A549 (cell line): ENCODE measurements around the gene SLC25A24. TPM values are rescaled to one million over a fixed set of nuclear protein-coding genes. Genes with fewer than 3 reads are reported as not detected.
A peak's percentile ranks its signal among the peaks of the same experiment; 100 is the strongest.

Source experiments
- ATAC-seq, 2 experiments: fragments of 200-7000 bp in 1 of 2; fragments of >200 bp in 1 of 2; cut with Nextera tagmentation in 1 of 2; cut with Tn5 transposase in 1 of 2; 3 replicates each; pipeline versions ENCODE4 v1.8.0 to v1.9.1; 2018 to 2020; ENCODE audit warnings: mild to moderate bottlenecking in 1 of 2, moderate library complexity in 1 of 2
- CTCF ChIA-PET: fragments of 300-600 bp; sonication (Branson Sonifier 250); formaldehyde crosslinking; extraction: SDS; loops from one replicate; lab custom pipeline; 2021; ENCODE audit warnings: antibody characterized with exemption, inconsistent platforms; lab: Yijun Ruan, JAX
- POLR2A ChIA-PET: fragments of 350-600 bp; formaldehyde crosslinking; extraction: SDS; loops from one replicate; lab custom pipeline; 2021; ENCODE audit warnings: antibody characterized with exemption, inconsistent platforms; lab: Yijun Ruan, JAX
- DNase-seq, 2 experiments: peaks; one replicate each; pipeline versions ENCODE4 v3.0.0 to v3.0.0-alpha.2; 2011 to 2016; ENCODE audit warnings: low read depth in 1 of 2, low spot score in 1 of 2
- FAIRE-seq: peaks from 2 replicates; lab custom pipeline; 2011; peaks lifted over from hg19 to GRCh38; lab: Jason Lieb, UNC
- H3K27ac ChIP-seq, 2 experiments: fragments of >200 bp; sonication (Bioruptor Twin); formaldehyde crosslinking; 3 replicates each; pipeline ENCODE4 v1.5.1; 2016 to 2017
- H3K4me1 ChIP-seq: fragments of >200 bp; sonication (Bioruptor Twin); formaldehyde crosslinking; 3 replicates; pipeline ENCODE4 v1.6.1; 2016
- H3K4me2 ChIP-seq: fragments of >200 bp; sonication (Bioruptor Twin); formaldehyde crosslinking; 3 replicates; pipeline ENCODE4 v1.6.1; 2016
- H3K4me3 ChIP-seq: fragments of >200 bp; sonication (Bioruptor Twin); formaldehyde crosslinking; 3 replicates; pipeline ENCODE4 v1.5.1; 2016
- H3K9me3 ChIP-seq: fragments of >200 bp; sonication (Bioruptor Twin); formaldehyde crosslinking; 3 replicates; pipeline ENCODE4 v1.6.1; 2016
- ATOH8 ChIP-seq: fragments of 250-450 bp; sonication (Bioruptor Pico); IDR thresholded peaks from 2 replicates; pipeline ENCODE4 v1.5.0; 2020; ENCODE audit warnings: low read depth, mild to moderate bottlenecking, moderate library complexity
- EHF ChIP-seq: fragments of 250-450 bp; sonication (Bioruptor Pico); IDR thresholded peaks from 2 replicates; pipeline ENCODE4 v1.5.0; 2020; ENCODE audit warnings: mild to moderate bottlenecking
- EP300 ChIP-seq, 2 experiments: fragments of >200 bp; sonication (Bioruptor Twin); formaldehyde crosslinking; IDR thresholded peaks; 2 replicates in 1 of 2; 3 replicates in 1 of 2; pipeline ENCODE4 v1.6.1; 2016 to 2017
- FOSL2 ChIP-seq, 2 experiments: fragments of 450-650 bp in 1 of 2; fragments of >200 bp in 1 of 2; sonication (Bioruptor Twin) in 1 of 2; formaldehyde crosslinking; IDR thresholded peaks; 2 replicates each; pipeline versions ENCODE4 v1.5.0 to v1.6.1; 2016 to 2020; ENCODE audit warnings: mild to moderate bottlenecking in 1 of 2, moderate library complexity in 1 of 2
- HES2 ChIP-seq: fragments of >200 bp; sonication (Bioruptor Twin); formaldehyde crosslinking; IDR thresholded peaks from 2 replicates; pipeline ENCODE4 v1.6.1; 2016
- HMGXB4 ChIP-seq: fragments of 250-450 bp; sonication (Bioruptor Pico); IDR thresholded peaks from 2 replicates; pipeline ENCODE4 v1.5.0; 2021; ENCODE audit warnings: mild to moderate bottlenecking, moderate library complexity, borderline replicate concordance
- HOXB5 ChIP-seq: fragments of 250-450 bp; sonication (Bioruptor Pico); IDR thresholded peaks from 2 replicates; pipeline ENCODE4 v1.5.0; 2020; ENCODE audit warnings: mild to moderate bottlenecking, moderate library complexity
- MYC ChIP-seq: IDR thresholded peaks from 2 replicates; pipeline ENCODE4 v1.6.1; 2012; ENCODE audit warnings: mild to moderate bottlenecking, inconsistent platforms, low read length, improper control_type of control experiment, borderline replicate concordance
- NPAS2 ChIP-seq: fragments of 250-450 bp; sonication (Bioruptor Pico); IDR thresholded peaks from 2 replicates; pipeline ENCODE4 v1.8.0; 2022; ENCODE audit warnings: mild to moderate bottlenecking, moderate library complexity, borderline replicate concordance
- POLR2AphosphoS2 ChIP-seq: conservative IDR thresholded peaks from 2 replicates; pipeline ENCODE4 v1.6.1; 2012; ENCODE audit warnings: low read length, improper control_type of control experiment, inconsistent platforms
- RARB ChIP-seq: fragments of 250-450 bp; sonication (Bioruptor Pico); IDR thresholded peaks from 2 replicates; pipeline ENCODE4 v1.8.0; 2021; ENCODE audit warnings: mild to moderate bottlenecking, moderate library complexity
- RFX5 ChIP-seq: fragments of 450-650 bp; IDR thresholded peaks from 2 replicates; pipeline ENCODE4 v1.7.1; 2014; ENCODE audit warnings: antibody characterized with exemption, mild to moderate bottlenecking, moderate library complexity
- SREBF2 ChIP-seq: fragments of 450-650 bp; IDR thresholded peaks from 2 replicates; pipeline ENCODE4 v1.6.1; 2014; ENCODE audit warnings: mild to moderate bottlenecking, moderate library complexity
- TFCP2L1 ChIP-seq: fragments of 250-450 bp; sonication (Bioruptor Pico); IDR thresholded peaks from 2 replicates; pipeline ENCODE4 v1.5.0; 2021; ENCODE audit warnings: mild to moderate bottlenecking
- WGBS: methylation state at CpG from one replicate; pipeline ENCODE4 v1.1.6; 2017; ENCODE audit errors: missing lambda C conversion rate; 5-methylcytosine and 5-hydroxymethylcytosine counted together
- polyA plus RNA-seq, 4 experiments: library from polyadenylated mRNA; depleted of rRNA in 3 of 4; stranded (reverse); fragments of >200 nt; fragmentation: RNase III in 1 of 4; extraction: RNeasy Plus Mini Kit Qiagen cat#74134 plus additional on column Dnase treatment in 1 of 4; gene quantifications; 2 replicates in 3 of 4; 3 replicates in 1 of 4; pipeline ENCODE4 v1.2.3, GENCODE V29; 2011 to 2017
- TF ChIP-seq, protein P1 (sequence below): IDR thresholded peaks from 2 replicates; pipeline ENCODE4 v1.6.1; 2012
- TF ChIP-seq, protein P2 (sequence below): IDR thresholded peaks from 2 replicates; pipeline ENCODE4 v1.6.1; 2012
- TF ChIP-seq, protein P3 (sequence below): IDR thresholded peaks from 2 replicates; pipeline ENCODE4 v1.6.1; 2012; ENCODE audit warnings: low read depth, borderline replicate concordance

The SLC25A24 gene
- polyA plus RNA-seq, 2 of the 4 experiments (the other 2 are of a cell fraction), result 25.3 to 45.6 TPM

DNA sequence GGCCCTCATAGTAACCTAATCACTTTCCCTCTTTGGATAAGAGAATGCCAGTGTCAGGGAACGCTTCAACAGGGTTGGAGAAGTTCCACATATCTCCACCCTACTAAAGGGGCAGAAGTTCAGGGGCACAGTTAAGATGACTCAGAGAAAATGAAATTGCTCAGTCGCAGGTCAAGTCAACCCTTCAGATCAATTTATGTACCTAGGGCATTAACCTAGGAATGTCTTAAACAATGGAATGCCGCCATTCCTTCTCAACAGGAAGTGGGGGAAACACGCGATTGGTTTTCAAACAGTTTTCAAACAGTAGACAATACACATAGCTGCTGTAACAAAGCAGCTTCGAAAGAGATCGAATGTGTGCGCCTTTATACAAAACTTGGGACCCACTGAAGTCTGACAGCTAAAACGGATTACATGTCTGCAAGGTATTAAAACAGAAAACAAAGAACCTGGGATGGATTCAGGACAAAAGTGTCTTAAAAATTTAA lies 897 bp downstream of the SLC25A24 start:
- peak; percentile 17 to 47; a peak in 4 of 6 replicates for ATAC-seq

GRCh38 chr1:108194051-108194450 lies 6.1 kb downstream of the SLC25A24 start:
- H3K27ac ChIP-seq, result no peak overlapping the region
- CTCF ChIA-PET, result interaction anchor here (1.2 kb wide), 1 partner anchor 33 kb away, joined by 3 read pairs; no protein-coding TSS in a partner anchor
- 100% methylated on average over 1 of the region's 1 CpG for WGBS
- TF ChIP-seq RARB (CRISPR knock-in tag) (no peak), HES2 (no peak), HMGXB4 (CRISPR knock-in tag) (no peak), TFCP2L1 (CRISPR knock-in tag) (no peak), SREBF2 (no peak), NPAS2 (CRISPR knock-in tag) (no peak), MYC (no peak), ATOH8 (CRISPR knock-in tag) (no peak), FOSL2 (IDR thresholded peaks at IDR 0.05) (no peak), FOSL2 (CRISPR knock-in tag; IDR thresholded peaks at IDR 0.05) (no peak), POLR2AphosphoS2 (no peak), EHF (CRISPR knock-in tag) (no peak)
- TF ChIP-seq, protein P1, sequence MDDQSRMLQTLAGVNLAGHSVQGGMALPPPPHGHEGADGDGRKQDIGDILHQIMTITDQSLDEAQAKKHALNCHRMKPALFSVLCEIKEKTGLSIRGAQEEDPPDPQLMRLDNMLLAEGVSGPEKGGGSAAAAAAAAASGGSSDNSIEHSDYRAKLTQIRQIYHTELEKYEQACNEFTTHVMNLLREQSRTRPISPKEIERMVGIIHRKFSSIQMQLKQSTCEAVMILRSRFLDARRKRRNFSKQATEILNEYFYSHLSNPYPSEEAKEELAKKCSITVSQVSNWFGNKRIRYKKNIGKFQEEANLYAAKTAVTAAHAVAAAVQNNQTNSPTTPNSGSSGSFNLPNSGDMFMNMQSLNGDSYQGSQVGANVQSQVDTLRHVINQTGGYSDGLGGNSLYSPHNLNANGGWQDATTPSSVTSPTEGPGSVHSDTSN, result no peak
- TF ChIP-seq, all 56 proteins: peak for 0
- no peak for ATAC-seq
- Histone ChIP-seq H3K9me3 (peaks cover 4% of the 10 kb centered on the region; the same call in 2 of the 3 replicates), H3K4me3 (no peak overlapping the region), H3K4me1 (peaks cover 12% of the 10 kb centered on the region; the same call in 1 of the 3 replicates), H3K4me2 (no peak overlapping the region)
- no peak for DNase-seq
- POLR2A ChIA-PET, result no interaction called here
- no peak for FAIRE-seq

More for the DNA sequence above, 897 bp downstream of the SLC25A24 start:
- H3K9me3 ChIP-seq, result peaks cover 4% of the 10 kb centered on the region; the same call in 2 of the 3 replicates
- TF ChIP-seq RFX5, result no peak
- TF ChIP-seq, protein P2, sequence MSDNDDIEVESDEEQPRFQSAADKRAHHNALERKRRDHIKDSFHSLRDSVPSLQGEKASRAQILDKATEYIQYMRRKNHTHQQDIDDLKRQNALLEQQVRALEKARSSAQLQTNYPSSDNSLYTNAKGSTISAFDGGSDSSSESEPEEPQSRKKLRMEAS, result 0 out of 2 replicates have a peak, but pooled peaks have one; percentile 11
- TF ChIP-seq RARB (CRISPR knock-in tag), result no peak
- no peak for TF ChIP-seq HOXB5 (CRISPR knock-in tag)
- TF ChIP-seq, protein P3, sequence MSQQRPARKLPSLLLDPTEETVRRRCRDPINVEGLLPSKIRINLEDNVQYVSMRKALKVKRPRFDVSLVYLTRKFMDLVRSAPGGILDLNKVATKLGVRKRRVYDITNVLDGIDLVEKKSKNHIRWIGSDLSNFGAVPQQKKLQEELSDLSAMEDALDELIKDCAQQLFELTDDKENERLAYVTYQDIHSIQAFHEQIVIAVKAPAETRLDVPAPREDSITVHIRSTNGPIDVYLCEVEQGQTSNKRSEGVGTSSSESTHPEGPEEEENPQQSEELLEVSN, result no peak
- TF ChIP-seq FOSL2 (IDR thresholded peaks at IDR 0.05), result no peak
- TF ChIP-seq FOSL2 (CRISPR knock-in tag; IDR thresholded peaks at IDR 0.05), result peak; percentile 31; the same call in 1 of the 2 replicates
- TF ChIP-seq, protein P1, result no peak
- no peak for TF ChIP-seq HES2
- TF ChIP-seq EP300 (IDR thresholded peaks at IDR 0.05), result no peak
- peak overlapping the region; percentile 94 to 98 for H3K27ac ChIP-seq
- CTCF ChIA-PET, result no interaction called here
- peaks cover 16% of the 10 kb centered on the region; the same call in 1 of the 3 replicates for H3K4me1 ChIP-seq
- DNase-seq (peak; percentile 13 to 48), FAIRE-seq (no peak)
- peak overlapping the region; percentile 75 for H3K4me3 ChIP-seq
- POLR2A ChIA-PET, result no interaction called here
- WGBS, result under 1% methylated on average over 9 of the region's 9 CpGs
- peak overlapping the region; percentile 78 for H3K4me2 ChIP-seq
